HG03159 (cell line): ENCODE results near the gene ADAP1.

Experiments
- ATAC-seq: cut with Tn5 transposase; IDR thresholded peaks from one replicate; pipeline ENCODE4 v1.9.1; 2021; ENCODE audit warnings: mild to moderate bottlenecking, moderate library complexity; ENCODE audit not compliant: unreplicated experiment

The ADAP1 gene

GRCh38 chr7:990352-990932 is 36.0 kb upstream of the ADAP1 start:
- ATAC-seq = no peak

DNA sequence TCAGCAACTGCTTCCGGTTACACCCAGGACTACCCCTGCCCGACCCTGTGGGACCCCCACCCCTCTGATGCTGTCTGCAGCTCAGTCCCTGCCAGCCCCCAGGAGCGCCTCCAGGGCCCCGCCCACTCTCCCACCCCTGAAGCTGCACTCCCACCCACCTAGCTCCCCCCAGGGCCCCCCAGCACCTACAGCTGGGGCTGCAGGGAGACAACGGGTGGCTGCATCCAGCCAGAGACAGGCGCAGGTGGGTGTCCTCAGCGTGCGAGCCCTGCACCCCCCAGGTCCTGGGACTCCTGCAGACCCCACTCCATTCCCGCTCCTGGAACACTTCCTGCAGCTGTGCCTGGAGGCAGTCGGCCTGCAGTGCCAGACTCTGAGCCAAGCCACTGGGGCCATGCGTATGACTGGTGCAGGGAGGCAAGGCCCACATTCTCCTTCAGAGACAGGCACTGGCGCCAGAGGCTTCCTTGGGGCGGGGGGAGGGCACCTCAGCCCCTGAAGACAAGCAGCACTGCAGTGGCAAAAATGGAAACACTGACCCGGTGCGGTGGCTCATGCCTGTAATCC is 34.6 kb upstream of the ADAP1 start:
- ATAC-seq = no peak

DNA sequence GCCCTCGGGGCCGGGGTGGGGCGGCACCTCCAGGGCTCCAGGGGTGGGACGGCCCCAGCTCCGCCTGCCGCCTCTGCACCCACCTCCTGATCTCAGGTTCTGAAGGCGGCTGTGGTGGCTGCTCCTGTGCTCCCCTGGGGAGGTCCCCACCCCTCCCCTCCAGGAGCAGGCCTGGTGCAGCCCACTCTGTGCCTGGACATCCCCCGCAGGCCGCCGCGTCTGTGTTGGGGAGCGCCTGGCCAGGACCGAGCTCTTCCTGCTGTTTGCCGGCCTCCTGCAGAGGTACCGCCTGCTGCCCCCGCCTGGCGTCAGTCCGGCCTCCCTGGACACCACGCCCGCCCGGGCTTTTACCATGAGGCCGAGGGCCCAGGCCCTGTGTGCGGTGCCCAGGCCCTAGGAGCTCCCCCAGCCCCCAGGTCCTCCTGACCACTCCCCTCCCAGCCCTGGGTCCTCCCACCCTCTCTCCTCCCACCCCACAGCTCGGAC is 34.0 kb upstream of the ADAP1 start:
- ATAC-seq = no peak

- ATAC-seq = no peak
These were observed 33.4 kb upstream of the ADAP1 start for GRCh38 chr7:987909-988308.

GRCh38 chr7:986766-987751 is 32.6 kb upstream of the ADAP1 start:
- no peak for ATAC-seq

GRCh38 chr7:985915-986741 is 31.6 kb upstream of the ADAP1 start:
- no peak for ATAC-seq

DNA sequence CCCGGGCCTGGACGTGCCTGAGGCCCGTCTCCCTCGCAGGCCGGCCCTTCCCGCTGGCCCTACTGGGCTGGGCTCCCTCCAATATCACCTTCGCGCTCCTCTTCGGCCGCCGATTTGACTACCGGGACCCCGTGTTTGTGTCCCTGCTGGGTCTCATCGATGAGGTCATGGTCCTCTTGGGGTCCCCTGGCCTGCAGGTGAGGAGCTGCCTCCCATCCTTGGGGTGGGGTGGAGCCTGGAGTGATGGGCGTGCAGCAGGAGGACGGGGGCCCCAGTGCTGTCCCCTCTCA is 30.6 kb upstream of the ADAP1 start:
- ATAC-seq = no peak

- no peak for ATAC-seq
These were observed 30.1 kb upstream of the ADAP1 start for GRCh38 chr7:984361-985126.

DNA sequence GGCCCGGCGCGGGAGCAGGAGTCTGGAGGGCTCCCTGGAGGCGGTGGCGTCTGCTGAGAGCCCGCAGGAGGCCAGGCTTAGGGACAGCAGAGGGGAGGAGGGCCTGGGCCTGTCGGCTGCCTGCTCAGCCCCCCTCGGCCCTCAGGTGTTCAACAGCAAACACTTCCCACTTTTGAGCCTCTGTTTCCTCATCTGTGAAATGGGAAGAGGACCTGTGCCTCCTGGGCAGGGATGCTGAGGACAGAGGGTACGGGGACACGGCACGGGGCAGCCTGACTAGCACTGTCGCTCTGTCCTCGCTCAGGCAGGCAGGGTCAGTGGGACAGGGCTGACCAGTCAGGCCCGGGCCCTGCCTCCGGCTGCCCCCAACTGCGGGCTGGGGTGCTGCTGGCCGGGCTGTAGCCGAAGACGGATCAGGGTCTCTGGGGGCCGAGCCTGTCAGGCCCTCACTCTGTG is 29.2 kb upstream of the ADAP1 start:
- no peak for ATAC-seq

DNA sequence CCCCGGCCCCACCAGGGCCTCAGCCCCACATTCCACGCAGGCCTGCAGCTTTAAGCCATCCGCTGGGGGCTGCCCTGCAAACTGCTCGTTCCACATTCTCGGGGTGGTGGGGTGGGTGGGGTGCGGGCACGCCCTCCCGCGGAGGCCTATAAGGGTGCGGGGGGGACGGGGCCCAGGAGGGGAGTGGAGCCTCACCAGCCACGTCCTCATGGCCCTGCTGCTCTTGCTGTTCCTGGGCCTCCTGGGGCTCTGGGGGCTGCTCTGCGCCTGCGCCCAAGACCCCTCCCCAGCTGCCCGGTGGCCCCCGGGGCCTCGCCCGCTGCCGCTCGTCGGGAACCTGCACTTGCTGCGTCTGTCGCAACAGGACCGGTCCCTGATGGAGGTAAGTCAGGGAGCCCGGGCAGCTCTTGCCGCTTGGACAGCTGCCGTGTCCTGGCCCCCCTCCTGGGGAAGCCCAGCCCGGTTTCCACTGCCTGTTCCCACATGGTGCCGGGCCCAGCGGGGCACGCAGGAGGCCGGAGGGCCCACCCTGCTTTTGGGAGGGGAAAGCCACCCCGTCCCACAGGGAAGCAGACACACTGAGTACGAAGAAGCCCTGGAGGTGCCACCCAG is 28.6 kb upstream of the ADAP1 start, which contains the start of gene CYP2W1:
CYP2W1 (plus strand) TSS at position 178 of the 612 bp plus-strand sequence; CDS start at position 209, 31 bp downstream.
- no peak for ATAC-seq

- ATAC-seq = no peak
These were observed 28.1 kb upstream of the ADAP1 start for GRCh38 chr7:982511-983003.

GRCh38 chr7:981793-982510 is 27.5 kb upstream of the ADAP1 start:
- no peak for ATAC-seq

- no peak for ATAC-seq
These were observed 25.5 kb upstream of the ADAP1 start for GRCh38 chr7:979886-980571.

- no peak for ATAC-seq
These were observed 24.7 kb upstream of the ADAP1 start for GRCh38 chr7:979151-979550.

GRCh38 chr7:978416-979091 is 24.1 kb upstream of the ADAP1 start:
- ATAC-seq = no peak

GRCh38 chr7:978049-978346 is 23.5 kb upstream of the ADAP1 start:
- no peak for ATAC-seq

DNA sequence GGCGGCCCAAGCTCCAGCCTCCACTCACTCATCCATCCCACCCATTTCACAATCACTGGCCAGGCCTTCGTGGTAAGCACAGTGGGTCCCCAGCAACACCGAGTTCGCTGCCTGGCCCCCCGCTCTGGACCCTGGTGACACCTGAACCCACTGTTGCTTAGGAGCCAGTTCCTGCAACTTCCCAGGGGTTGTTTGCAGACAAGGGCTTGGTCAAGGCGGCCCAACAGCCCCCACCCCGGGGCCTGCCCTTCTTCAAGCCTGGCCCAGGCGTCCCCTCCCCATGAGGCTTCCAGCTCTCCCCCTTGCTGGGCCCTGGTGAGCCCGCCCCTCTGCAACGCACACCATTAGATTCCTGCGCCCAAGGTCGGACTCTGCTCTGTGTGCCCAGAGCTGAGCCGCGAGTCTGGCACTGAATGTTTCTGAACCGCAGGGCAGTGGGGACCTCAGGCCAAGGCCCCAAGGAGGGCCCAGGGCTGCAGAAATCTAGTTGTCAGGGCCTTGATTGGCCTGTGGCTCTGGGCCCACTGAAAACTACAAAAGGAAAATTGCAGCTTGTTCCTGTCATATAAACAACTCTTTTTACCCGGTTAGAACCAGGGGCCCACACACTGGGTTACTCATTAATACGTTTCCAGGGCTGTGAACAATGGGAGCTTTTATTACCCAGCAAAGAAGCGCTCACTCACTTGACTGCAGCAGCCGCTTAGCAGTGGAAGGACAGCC is 23.0 kb upstream of the ADAP1 start:
- ATAC-seq = no peak
